MM.1S (cell line): ENCODE results near the gene ZP1.

Source experiments
- DNase-seq: peaks from one replicate; pipeline ENCODE4 v3.0.0-alpha.2; 2015
- H2AFZ ChIP-seq: fragments of 300-600 bp; sonication (generic); 2 replicates; pipeline ENCODE4 v1.6.0; 2016; ENCODE audit warnings: antibody characterized with exemption, low read length
- H3F3A ChIP-seq: fragments of 300-600 bp; sonication (generic); 2 replicates; pipeline ENCODE4 v1.6.1; 2016; ENCODE audit warnings: mild to moderate bottlenecking, antibody characterized with exemption, low read length, moderate library complexity, mixed read lengths; ENCODE audit not compliant: insufficient read depth
- H3K27ac ChIP-seq: fragments of 300-600 bp; sonication (generic); 2 replicates; pipeline ENCODE4 v1.5.1; 2016; ENCODE audit warnings: mild to moderate bottlenecking, low read length
- H3K27me3 ChIP-seq: fragments of 300-600 bp; sonication (generic); replicated peaks from 2 replicates; pipeline ENCODE4 v1.6.0; 2016; ENCODE audit warnings: low read length; ENCODE audit not compliant: insufficient read depth
- H3K36me3 ChIP-seq: fragments of 300-600 bp; sonication (generic); replicated peaks from 2 replicates; pipeline ENCODE4 v1.6.1; 2016; ENCODE audit warnings: mild to moderate bottlenecking, low read length, mixed read lengths; ENCODE audit not compliant: insufficient read depth
- H3K4me1 ChIP-seq: fragments of 300-600 bp; sonication (generic); 2 replicates; pipeline ENCODE4 v1.6.1; 2016; ENCODE audit warnings: low read length, mixed read lengths
- H3K4me2 ChIP-seq: fragments of 300-600 bp; sonication (generic); 2 replicates; pipeline ENCODE4 v1.6.0; 2016; ENCODE audit warnings: low read depth, low read length
- H3K4me3 ChIP-seq: fragments of 300-600 bp; sonication (generic); 2 replicates; pipeline ENCODE4 v1.5.1; 2016; ENCODE audit warnings: low read length, mixed read lengths
- H3K79me2 ChIP-seq: fragments of 300-600 bp; sonication (generic); 2 replicates; pipeline ENCODE4 v1.6.1; 2016; ENCODE audit warnings: mixed run types, low read length, mixed read lengths
- H3K9ac ChIP-seq: fragments of 300-600 bp; sonication (generic); 2 replicates; pipeline ENCODE4 v1.6.1; 2016; ENCODE audit warnings: low read length, mixed read lengths
- H3K9me2 ChIP-seq: fragments of 300-600 bp; sonication (generic); replicated peaks from 2 replicates; pipeline ENCODE4 v1.6.1; 2016; ENCODE audit warnings: mild to moderate bottlenecking, low read length, mixed read lengths; ENCODE audit not compliant: insufficient read depth
- H3K9me3 ChIP-seq: fragments of 300-600 bp; sonication (generic); replicated peaks from 2 replicates; pipeline ENCODE4 v1.6.1; 2016; ENCODE audit warnings: mild to moderate bottlenecking, low read length, mixed read lengths; ENCODE audit not compliant: insufficient read depth
- H4K20me1 ChIP-seq: fragments of 300-600 bp; sonication (generic); 2 replicates; pipeline ENCODE4 v1.6.1; 2016; ENCODE audit warnings: mild to moderate bottlenecking, low read length, moderate library complexity, mixed read lengths; ENCODE audit not compliant: insufficient read depth
- CTCF ChIP-seq: fragments of 300-600 bp; sonication (generic); IDR thresholded peaks from 2 replicates; pipeline ENCODE4 v1.5.1; 2016; ENCODE audit warnings: antibody characterized with exemption, low read length, mixed read lengths
- EZH2 ChIP-seq: fragments of 300-600 bp; sonication (generic); optimal IDR thresholded peaks from 2 replicates; pipeline ENCODE3; 2017; ENCODE audit warnings: low read depth, mild to moderate bottlenecking, antibody characterized with exemption, low read length, mixed read lengths
- EZH2phosphoT487 ChIP-seq: fragments of 300-600 bp; sonication (generic); IDR thresholded peaks from 2 replicates; pipeline ENCODE4 v1.6.1; 2018; ENCODE audit warnings: antibody characterized with exemption, low read length

The ZP1 gene

DNA sequence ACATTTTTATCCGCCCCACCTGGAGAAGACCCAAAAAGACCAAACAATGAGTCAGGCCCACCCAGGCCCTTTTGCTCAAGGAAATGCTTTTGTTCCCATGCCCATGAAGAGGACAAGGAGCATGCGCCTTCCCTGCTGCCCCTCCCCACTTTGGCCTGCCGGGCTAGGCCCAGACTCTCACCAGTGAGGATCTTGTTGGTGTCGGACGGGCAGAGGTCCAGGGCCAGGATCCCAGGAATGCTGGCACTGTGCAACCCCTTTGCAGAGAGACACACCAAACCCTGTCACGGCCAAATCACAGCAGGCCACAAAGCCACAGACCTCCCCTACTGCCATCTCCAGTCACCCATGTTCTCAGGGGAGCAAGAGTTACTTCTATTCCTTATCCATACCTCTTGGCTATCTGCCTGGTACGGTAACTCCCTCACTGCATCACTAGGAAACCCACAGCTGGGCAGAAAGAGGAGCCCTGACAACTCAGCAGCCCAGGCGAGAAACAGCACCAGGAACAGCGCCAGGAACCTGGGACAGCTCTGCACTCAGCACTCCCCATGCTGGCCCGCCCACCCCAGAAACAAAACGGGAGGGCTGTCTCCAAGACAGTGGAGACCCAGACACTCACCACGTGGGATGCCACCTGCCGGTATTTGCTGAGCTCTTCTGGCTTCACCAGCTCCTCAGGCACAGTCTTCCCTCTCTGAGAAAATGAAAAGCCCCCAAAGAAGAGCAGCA lies 33.5 kb downstream of the ZP1 start:
- no peak overlapping the region for H3K4me2 ChIP-seq
- H3K9me3 ChIP-seq = no peaks in the 10 kb centered on the region
- no peak for DNase-seq
- no peaks in the 10 kb centered on the region for H3K27me3 ChIP-seq
- no peak overlapping the region for H2AFZ ChIP-seq
- peaks cover 29% of the 10 kb centered on the region for H3K36me3 ChIP-seq
- 0 out of 2 replicates have a peak, but pooled peaks cover 13% of the 10 kb centered on the region for H4K20me1 ChIP-seq
- H3K4me3 ChIP-seq = no peak overlapping the region
- H3K9ac ChIP-seq = no peak overlapping the region
- H3K27ac ChIP-seq = no peak overlapping the region
- peaks cover 69% of the 10 kb centered on the region for H3K79me2 ChIP-seq
- H3F3A ChIP-seq = peaks cover 14% of the 10 kb centered on the region
- no peaks in the 10 kb centered on the region for H3K9me2 ChIP-seq
- peaks cover 12% of the 10 kb centered on the region; the same call in 1 of the 2 replicates for H3K4me1 ChIP-seq
- no peak for TF ChIP-seq CTCF
- no peak for TF ChIP-seq EZH2
- TF ChIP-seq EZH2phosphoT487 = no peak

GRCh38 chr11:60902625-60903024 lies 35.3 kb downstream of the ZP1 start:
- no peak overlapping the region for H3K4me2 ChIP-seq
- peaks cover 27% of the 10 kb centered on the region for H3F3A ChIP-seq
- H3K9ac ChIP-seq = no peak overlapping the region
- H3K27ac ChIP-seq = no peak overlapping the region
- TF ChIP-seq CTCF = no peak
- TF ChIP-seq EZH2phosphoT487 = no peak
- TF ChIP-seq EZH2 = no peak
- no peaks in the 10 kb centered on the region for H3K9me2 ChIP-seq
- no peaks in the 10 kb centered on the region for H3K9me3 ChIP-seq
- H3K4me1 ChIP-seq = peaks cover 19% of the 10 kb centered on the region; the same call in 1 of the 2 replicates
- H3K27me3 ChIP-seq = no peaks in the 10 kb centered on the region
- no peak overlapping the region for H3K4me3 ChIP-seq
- H3K36me3 ChIP-seq = peaks cover 24% of the 10 kb centered on the region
- DNase-seq = no peak
- H2AFZ ChIP-seq = no peak overlapping the region
- 0 out of 2 replicates have a peak, but pooled peaks cover 13% of the 10 kb centered on the region for H4K20me1 ChIP-seq
- peaks cover 68% of the 10 kb centered on the region for H3K79me2 ChIP-seq

- Histone ChIP-seq H3K9me3 (no peaks in the 10 kb centered on the region), H4K20me1 (0 out of 2 replicates have a peak, but pooled peaks cover 13% of the 10 kb centered on the region), H3K27me3 (no peaks in the 10 kb centered on the region), H3K79me2 (peaks cover 51% of the 10 kb centered on the region), H3K36me3 (peaks cover 9% of the 10 kb centered on the region; the same call in 1 of the 2 replicates), H2AFZ (no peak overlapping the region), H3K4me1 (peaks cover 34% of the 10 kb centered on the region), H3K9me2 (no peaks in the 10 kb centered on the region), H3K4me3 (peak overlapping the region; percentile 90), H3K27ac (peak overlapping the region; percentile 95; the same call in 1 of the 2 replicates), H3K9ac (peak overlapping the region; percentile 96), H3F3A (peaks cover 36% of the 10 kb centered on the region), H3K4me2 (peak overlapping the region; percentile 91)
- TF ChIP-seq CTCF (no peak), EZH2phosphoT487 (no peak), EZH2 (no peak)
- no peak for DNase-seq
Observed at GRCh38 chr11:60905047-60905446, 37.7 kb downstream of the ZP1 start.
